Liver (tissue), 9 donors: ENCODE results near the gene EHMT1. TPM values are rescaled to one million over a fixed set of nuclear protein-coding genes. Genes with fewer than 3 reads are reported as not detected.

Source experiments
- DNase-seq: peaks from one replicate; pipeline ENCODE4 v3.0.0-alpha.2; 2017; ENCODE audit warnings: low spot score
- H3K27ac ChIP-seq, 2 donors: one replicate each; pipeline ENCODE4 v1.7.0; 2013; ENCODE audit warnings: inconsistent platforms in 2 of 2, low read length in 2 of 2, control low read depth in 1 of 2, low read depth in 1 of 2, mild to moderate bottlenecking in 1 of 2
- H3K27me3 ChIP-seq, 4 donors: one replicate each; pipeline versions ENCODE4 v1.6.1 to v1.7.0; 2013; ENCODE audit warnings: low read length in 3 of 4, inconsistent platforms in 1 of 4, mild to moderate bottlenecking in 1 of 4, moderate library complexity in 1 of 4; ENCODE audit not compliant: control insufficient read depth in 4 of 4, insufficient read depth in 4 of 4
- H3K36me3 ChIP-seq, 4 donors: one replicate each; pipeline versions ENCODE4 v1.6.1 to v1.7.0; 2013; ENCODE audit warnings: low read length in 3 of 4, mild to moderate bottlenecking in 3 of 4, low read depth in 1 of 4, moderate library complexity in 1 of 4; ENCODE audit not compliant: control insufficient read depth in 4 of 4, insufficient read depth in 3 of 4
- H3K4me1 ChIP-seq, 4 donors: one replicate each; pipeline versions ENCODE4 v1.6.1 to v1.7.0; 2013; ENCODE audit warnings: low read length in 3 of 4, mild to moderate bottlenecking in 3 of 4, moderate library complexity in 1 of 4; ENCODE audit not compliant: control insufficient read depth in 4 of 4, insufficient read depth in 4 of 4
- H3K4me3 ChIP-seq, 3 donors: one replicate each; pipeline versions ENCODE4 v1.6.1 to v1.7.0; 2013; ENCODE audit warnings: low read length in 3 of 3, control low read depth in 1 of 3, low read depth in 1 of 3, mild to moderate bottlenecking in 1 of 3
- H3K9ac ChIP-seq, 2 donors: one replicate each; pipeline ENCODE4 v1.7.0; 2013; ENCODE audit warnings: low read length in 2 of 2, mild to moderate bottlenecking in 2 of 2, moderate library complexity in 2 of 2, control low read depth in 1 of 2, low read depth in 1 of 2
- H3K9me3 ChIP-seq, 4 donors: one replicate each; pipeline versions ENCODE4 v1.6.1 to v1.7.0; 2013; ENCODE audit warnings: low read length in 3 of 4; ENCODE audit not compliant: control insufficient read depth in 4 of 4
- EGR1 ChIP-seq, 2 donors: IDR thresholded peaks; 2 replicates each; pipeline ENCODE4 v1.6.1; 2016 to 2018; ENCODE audit warnings: antibody characterized with exemption in 2 of 2, low read depth in 2 of 2
- FOXA1 ChIP-seq: IDR thresholded peaks from 2 replicates; pipeline ENCODE4 v1.6.1; 2016; ENCODE audit warnings: antibody characterized with exemption
- FOXA2 ChIP-seq: IDR thresholded peaks from 2 replicates; pipeline ENCODE4 v1.6.1; 2016; ENCODE audit warnings: antibody characterized with exemption
- HNF4A ChIP-seq, 2 donors: conservative IDR thresholded peaks; 2 replicates each; pipeline ENCODE4 v1.6.1; 2016; ENCODE audit warnings: antibody characterized with exemption in 2 of 2, mild to moderate bottlenecking in 2 of 2
- HNF4G ChIP-seq: IDR thresholded peaks from 2 replicates; pipeline ENCODE4 v1.6.1; 2016; ENCODE audit warnings: antibody characterized with exemption
- JUND ChIP-seq, 2 donors: IDR thresholded peaks; 2 replicates each; pipeline ENCODE4 v1.6.1; 2016; ENCODE audit warnings: antibody characterized with exemption in 2 of 2
- NR2F2 ChIP-seq: IDR thresholded peaks from 2 replicates; pipeline ENCODE4 v1.6.1; 2016; ENCODE audit warnings: antibody characterized with exemption
- RAD21 ChIP-seq, 2 donors: IDR thresholded peaks; 2 replicates each; pipeline ENCODE4 v1.6.1; 2016; ENCODE audit warnings: antibody characterized with exemption in 2 of 2, mild to moderate bottlenecking in 2 of 2
- RXRA ChIP-seq, 2 donors: IDR thresholded peaks; 2 replicates each; pipeline ENCODE4 v1.6.1; 2017 to 2018; ENCODE audit warnings: antibody characterized with exemption in 2 of 2, mild to moderate bottlenecking in 1 of 2
- SP1 ChIP-seq: IDR thresholded peaks from 2 replicates; pipeline ENCODE4 v1.6.1; 2018; ENCODE audit warnings: antibody characterized with exemption, mild to moderate bottlenecking
- TAF1 ChIP-seq: conservative IDR thresholded peaks from 2 replicates; pipeline ENCODE4 v1.6.1; 2016; ENCODE audit warnings: antibody characterized with exemption, mild to moderate bottlenecking
- YY1 ChIP-seq: IDR thresholded peaks from 2 replicates; pipeline ENCODE4 v1.6.1; 2016; ENCODE audit warnings: antibody characterized with exemption, mild to moderate bottlenecking
- WGBS: extraction: QIAGEN DNeasy Blood & Tissue Kit; methylation state at CpG from one replicate; pipeline ENCODE4 v1.1.7; 2013; 5-methylcytosine and 5-hydroxymethylcytosine counted together
- polyA plus RNA-seq, 2 donors: library from polyadenylated mRNA; stranded (reverse) in 1 of 2; unstranded in 1 of 2; fragments of 200-250 nt in 1 of 2; fragments of >200 nt in 1 of 2; fragmentation: Nextera tagmentation in 1 of 2; extraction: Ambion mirVana in 1 of 2; gene quantifications; one replicate each; pipeline versions ENCODE4 v1.2.1 to v1.2.3, GENCODE V29; 2013 to 2015
- total RNA-seq, 2 donors: library from RNA; depleted of rRNA; stranded (reverse); fragments of >200 nt; gene quantifications; one replicate each; pipeline ENCODE4 v1.2.3, GENCODE V29; 2014
- TF ChIP-seq, protein P1 (sequence below): IDR thresholded peaks from 2 replicates; pipeline ENCODE4 v1.6.1; 2016; ENCODE audit warnings: antibody characterized with exemption
- TF ChIP-seq, protein P2 (sequence below): IDR thresholded peaks from 2 replicates; pipeline ENCODE4 v1.6.1; 2016; ENCODE audit warnings: antibody characterized with exemption
- TF ChIP-seq, protein P3 (sequence below): IDR thresholded peaks from 2 replicates; pipeline ENCODE4 v1.6.1; 2016; ENCODE audit warnings: antibody characterized with exemption, mild to moderate bottlenecking
- TF ChIP-seq, protein P4 (sequence below): IDR thresholded peaks from 2 replicates; pipeline ENCODE4 v1.6.1; 2016; ENCODE audit warnings: antibody characterized with exemption
- TF ChIP-seq, protein P5 (sequence below): fragments of 150-350 bp; IDR thresholded peaks from 2 replicates; pipeline ENCODE4 v1.5.1; 2017; ENCODE audit warnings: improper control_type of control experiment, low read depth, low read length; ENCODE audit not compliant: missing input control
- donor health status: healthy.
- donor health status: healthy.
- donor health status: healthy.
- donor health status: healthy.
- donor health status: healthy.

Gene EHMT1
- total and polyA plus RNA-seq, 4 donors, result 16.1 to 48.2 (median 27.3) TPM

DNA sequence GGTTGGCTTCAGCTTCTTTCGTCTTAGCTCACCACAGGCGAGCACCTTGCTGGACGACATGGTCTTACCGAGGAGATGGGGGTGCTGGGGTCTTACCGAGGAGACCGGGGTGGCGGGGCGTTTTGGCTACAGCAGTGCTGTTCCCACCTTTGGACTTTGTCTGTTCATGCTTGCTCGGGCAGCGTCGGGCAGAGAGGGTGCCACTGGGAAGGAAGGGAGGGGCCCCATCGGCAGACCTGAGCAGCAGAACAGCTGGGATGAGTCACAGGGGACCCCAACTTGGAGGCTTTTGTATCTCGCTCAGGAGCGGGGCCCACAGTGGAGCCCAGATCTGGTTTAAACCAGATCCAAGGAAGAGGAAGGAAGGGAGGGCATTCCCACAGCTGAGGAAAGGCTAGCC is 152.8 kb downstream of the EHMT1 start:
- 65% methylated on average over 14 of the region's 14 CpGs for WGBS
- no peak for DNase-seq
- H3K9me3 ChIP-seq, result no peaks in the 10 kb centered on the region
- H3K36me3 ChIP-seq, result peaks cover 14 to 51% (median 32%) of the 10 kb centered on the region in 4 donors
- no peak for TF ChIP-seq TAF1
- no peak for TF ChIP-seq FOXA2
- no peak for TF ChIP-seq EGR1 (IDR thresholded peaks at IDR 0.05; ENCODE audit: low read depth in 2 of 2)
- no peak for TF ChIP-seq FOXA1
- TF ChIP-seq HNF4A (conservative IDR thresholded peaks at IDR 0.05), result no peak
- TF ChIP-seq, protein P1, sequence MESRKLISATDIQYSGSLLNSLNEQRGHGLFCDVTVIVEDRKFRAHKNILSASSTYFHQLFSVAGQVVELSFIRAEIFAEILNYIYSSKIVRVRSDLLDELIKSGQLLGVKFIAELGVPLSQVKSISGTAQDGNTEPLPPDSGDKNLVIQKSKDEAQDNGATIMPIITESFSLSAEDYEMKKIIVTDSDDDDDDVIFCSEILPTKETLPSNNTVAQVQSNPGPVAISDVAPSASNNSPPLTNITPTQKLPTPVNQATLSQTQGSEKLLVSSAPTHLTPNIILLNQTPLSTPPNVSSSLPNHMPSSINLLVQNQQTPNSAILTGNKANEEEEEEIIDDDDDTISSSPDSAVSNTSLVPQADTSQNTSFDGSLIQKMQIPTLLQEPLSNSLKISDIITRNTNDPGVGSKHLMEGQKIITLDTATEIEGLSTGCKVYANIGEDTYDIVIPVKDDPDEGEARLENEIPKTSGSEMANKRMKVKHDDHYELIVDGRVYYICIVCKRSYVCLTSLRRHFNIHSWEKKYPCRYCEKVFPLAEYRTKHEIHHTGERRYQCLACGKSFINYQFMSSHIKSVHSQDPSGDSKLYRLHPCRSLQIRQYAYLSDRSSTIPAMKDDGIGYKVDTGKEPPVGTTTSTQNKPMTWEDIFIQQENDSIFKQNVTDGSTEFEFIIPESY, result no peak
- no peak for TF ChIP-seq RXRA (IDR thresholded peaks at IDR 0.05)
- no peak for TF ChIP-seq HNF4G
- TF ChIP-seq RAD21 (IDR thresholded peaks at IDR 0.05), result no peak
- TF ChIP-seq, protein P2, sequence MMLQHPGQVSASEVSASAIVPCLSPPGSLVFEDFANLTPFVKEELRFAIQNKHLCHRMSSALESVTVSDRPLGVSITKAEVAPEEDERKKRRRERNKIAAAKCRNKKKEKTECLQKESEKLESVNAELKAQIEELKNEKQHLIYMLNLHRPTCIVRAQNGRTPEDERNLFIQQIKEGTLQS, result no peak
- no peak for TF ChIP-seq NR2F2
- TF ChIP-seq JUND (IDR thresholded peaks at IDR 0.05), result no peak
- TF ChIP-seq, protein P3, sequence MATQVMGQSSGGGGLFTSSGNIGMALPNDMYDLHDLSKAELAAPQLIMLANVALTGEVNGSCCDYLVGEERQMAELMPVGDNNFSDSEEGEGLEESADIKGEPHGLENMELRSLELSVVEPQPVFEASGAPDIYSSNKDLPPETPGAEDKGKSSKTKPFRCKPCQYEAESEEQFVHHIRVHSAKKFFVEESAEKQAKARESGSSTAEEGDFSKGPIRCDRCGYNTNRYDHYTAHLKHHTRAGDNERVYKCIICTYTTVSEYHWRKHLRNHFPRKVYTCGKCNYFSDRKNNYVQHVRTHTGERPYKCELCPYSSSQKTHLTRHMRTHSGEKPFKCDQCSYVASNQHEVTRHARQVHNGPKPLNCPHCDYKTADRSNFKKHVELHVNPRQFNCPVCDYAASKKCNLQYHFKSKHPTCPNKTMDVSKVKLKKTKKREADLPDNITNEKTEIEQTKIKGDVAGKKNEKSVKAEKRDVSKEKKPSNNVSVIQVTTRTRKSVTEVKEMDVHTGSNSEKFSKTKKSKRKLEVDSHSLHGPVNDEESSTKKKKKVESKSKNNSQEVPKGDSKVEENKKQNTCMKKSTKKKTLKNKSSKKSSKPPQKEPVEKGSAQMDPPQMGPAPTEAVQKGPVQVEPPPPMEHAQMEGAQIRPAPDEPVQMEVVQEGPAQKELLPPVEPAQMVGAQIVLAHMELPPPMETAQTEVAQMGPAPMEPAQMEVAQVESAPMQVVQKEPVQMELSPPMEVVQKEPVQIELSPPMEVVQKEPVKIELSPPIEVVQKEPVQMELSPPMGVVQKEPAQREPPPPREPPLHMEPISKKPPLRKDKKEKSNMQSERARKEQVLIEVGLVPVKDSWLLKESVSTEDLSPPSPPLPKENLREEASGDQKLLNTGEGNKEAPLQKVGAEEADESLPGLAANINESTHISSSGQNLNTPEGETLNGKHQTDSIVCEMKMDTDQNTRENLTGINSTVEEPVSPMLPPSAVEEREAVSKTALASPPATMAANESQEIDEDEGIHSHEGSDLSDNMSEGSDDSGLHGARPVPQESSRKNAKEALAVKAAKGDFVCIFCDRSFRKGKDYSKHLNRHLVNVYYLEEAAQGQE, result no peak
- TF ChIP-seq, protein P4, sequence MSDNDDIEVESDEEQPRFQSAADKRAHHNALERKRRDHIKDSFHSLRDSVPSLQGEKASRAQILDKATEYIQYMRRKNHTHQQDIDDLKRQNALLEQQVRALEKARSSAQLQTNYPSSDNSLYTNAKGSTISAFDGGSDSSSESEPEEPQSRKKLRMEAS, result no peak
- no peaks in the 10 kb centered on the region for H3K27me3 ChIP-seq
- no peak overlapping the region for H3K27ac ChIP-seq
- no peak overlapping the region for H3K9ac ChIP-seq
- H3K4me1 ChIP-seq, result peaks cover 0 to 3% (median 0%) of the 10 kb centered on the region in 4 donors
- no peak overlapping the region for H3K4me3 ChIP-seq

DNA sequence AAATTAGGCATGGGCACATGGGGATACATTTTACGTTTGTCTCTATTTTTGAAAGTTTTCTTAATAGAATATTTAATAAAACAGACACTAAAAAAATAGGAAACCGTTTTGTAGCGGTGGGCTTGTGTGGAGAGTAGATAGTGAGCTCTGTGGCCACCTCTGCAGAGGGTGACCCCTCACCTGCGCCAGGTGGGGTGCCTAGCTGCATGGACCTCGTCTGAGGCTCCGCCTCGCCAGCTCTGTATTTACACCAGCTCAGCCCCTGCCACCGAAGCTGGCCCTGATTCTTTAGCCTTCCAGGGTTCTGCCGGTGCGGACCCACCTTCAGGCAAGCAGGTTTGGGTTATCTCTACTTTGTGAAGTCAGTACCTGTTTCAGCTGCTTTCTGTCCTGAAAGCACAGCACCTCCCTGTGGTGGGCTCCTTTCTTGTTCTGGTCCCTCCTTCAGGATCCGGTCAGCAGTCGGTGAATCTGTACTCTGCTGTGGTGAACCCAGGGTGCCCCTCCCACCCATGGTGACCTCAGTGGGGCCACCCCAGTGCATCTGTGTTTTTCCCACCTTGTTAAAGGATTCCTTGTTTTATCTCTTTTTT is 153.6 kb downstream of the EHMT1 start:
- peaks cover 12 to 53% (median 37%) of the 10 kb centered on the region in 4 donors for H3K36me3 ChIP-seq
- H3K9me3 ChIP-seq, result no peaks in the 10 kb centered on the region
- 95% methylated on average over 12 of the region's 12 CpGs for whole genome bisulfite sequencing
- peaks cover 0 to 3% (median 0%) of the 10 kb centered on the region in 4 donors for H3K4me1 ChIP-seq
- H3K4me3 ChIP-seq, result no peak overlapping the region
- no peaks in the 10 kb centered on the region for H3K27me3 ChIP-seq
- no peak overlapping the region for H3K9ac ChIP-seq
- H3K27ac ChIP-seq, result no peak overlapping the region
- DNase-seq, result no peak
- no peak for TF ChIP-seq RXRA (IDR thresholded peaks at IDR 0.05)
- no peak for TF ChIP-seq SP1
- TF ChIP-seq YY1, result no peak
- TF ChIP-seq, protein P5, sequence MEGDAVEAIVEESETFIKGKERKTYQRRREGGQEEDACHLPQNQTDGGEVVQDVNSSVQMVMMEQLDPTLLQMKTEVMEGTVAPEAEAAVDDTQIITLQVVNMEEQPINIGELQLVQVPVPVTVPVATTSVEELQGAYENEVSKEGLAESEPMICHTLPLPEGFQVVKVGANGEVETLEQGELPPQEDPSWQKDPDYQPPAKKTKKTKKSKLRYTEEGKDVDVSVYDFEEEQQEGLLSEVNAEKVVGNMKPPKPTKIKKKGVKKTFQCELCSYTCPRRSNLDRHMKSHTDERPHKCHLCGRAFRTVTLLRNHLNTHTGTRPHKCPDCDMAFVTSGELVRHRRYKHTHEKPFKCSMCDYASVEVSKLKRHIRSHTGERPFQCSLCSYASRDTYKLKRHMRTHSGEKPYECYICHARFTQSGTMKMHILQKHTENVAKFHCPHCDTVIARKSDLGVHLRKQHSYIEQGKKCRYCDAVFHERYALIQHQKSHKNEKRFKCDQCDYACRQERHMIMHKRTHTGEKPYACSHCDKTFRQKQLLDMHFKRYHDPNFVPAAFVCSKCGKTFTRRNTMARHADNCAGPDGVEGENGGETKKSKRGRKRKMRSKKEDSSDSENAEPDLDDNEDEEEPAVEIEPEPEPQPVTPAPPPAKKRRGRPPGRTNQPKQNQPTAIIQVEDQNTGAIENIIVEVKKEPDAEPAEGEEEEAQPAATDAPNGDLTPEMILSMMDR, result no peak
- TF ChIP-seq, protein P1, result no peak
- TF ChIP-seq FOXA1, result no peak
- TF ChIP-seq, protein P3, result no peak
- no peak for TF ChIP-seq HNF4G
- TF ChIP-seq, protein P2, result no peak
- no peak for TF ChIP-seq TAF1
- no peak for TF ChIP-seq EGR1 (IDR thresholded peaks at IDR 0.05; ENCODE audit: low read depth in 2 of 2)
- no peak for TF ChIP-seq RAD21 (IDR thresholded peaks at IDR 0.05)
